ENCODE data around the gene MPP3. TPM values are rescaled to one million over a fixed set of nuclear protein-coding genes. Genes with fewer than 3 reads are reported as not detected.
"Not testable (repeated sequence)": the region's sequence is repeated elsewhere in the genome, so short reads cannot be mapped to it uniquely, and the experiment has no call there.

MPP3 gene
- total RNA-seq, 1 donor = 9.1 TPM

- TF ChIP-seq CTCF (IDR thresholded peaks at IDR 0.05; ENCODE audit: insufficient read depth, low read depth, low read length) = no peak
- DNase-seq (ENCODE audit: low read depth) = no peak
Measured at GRCh38 chr17:43873091-43873490, 40.1 kb upstream of the MPP3 start.

GRCh38 chr17:43871946-43872690 is 39.2 kb upstream of the MPP3 start:
- H3K4me3 ChIP-seq (ENCODE audit: low read depth, low read length) = peak overlapping the region; percentile 40
- DNase-seq (ENCODE audit: low read depth) = no peak
- no peak for TF ChIP-seq CTCF (IDR thresholded peaks at IDR 0.05; ENCODE audit: insufficient read depth, low read depth, low read length)

More at GRCh38 chr17:43873091-43873490, 40.1 kb upstream of the MPP3 start:
- H3K4me3 ChIP-seq (ENCODE audit: low read depth, low read length) = no peak overlapping the region

GRCh38 chr17:43869031-43869430 is 36.1 kb upstream of the MPP3 start:
- not testable (repeated sequence) for DNase-seq (ENCODE audit: low read depth); H3K4me3 ChIP-seq (ENCODE audit: low read depth, low read length)

GRCh38 chr17:43868226-43868994 is 35.5 kb upstream of the MPP3 start:
- no peak overlapping the region for H3K4me3 ChIP-seq (ENCODE audit: low read depth, low read length)
- DNase-seq (ENCODE audit: low read depth) = no peak
- TF ChIP-seq CTCF (IDR thresholded peaks at IDR 0.05; ENCODE audit: insufficient read depth, low read depth, low read length) = no peak

- DNase-seq (ENCODE audit: low read depth) = no peak
- no peak for TF ChIP-seq CTCF (IDR thresholded peaks at IDR 0.05; ENCODE audit: insufficient read depth, low read depth, low read length)
- no peak overlapping the region for H3K4me3 ChIP-seq (ENCODE audit: low read depth, low read length)
Measured at GRCh38 chr17:43864161-43864984, 31.4 kb upstream of the MPP3 start.

- TF ChIP-seq CTCF (IDR thresholded peaks at IDR 0.05; ENCODE audit: insufficient read depth, low read depth, low read length) = no peak
- DNase-seq (ENCODE audit: low read depth) = no peak
- H3K4me3 ChIP-seq (ENCODE audit: low read depth, low read length) = no peak overlapping the region
Measured at GRCh38 chr17:43861960-43862359, 29.0 kb upstream of the MPP3 start.
